B cell (primary cell): ENCODE measurements around the gene KLHL26. TPM values are rescaled to one million over a fixed set of nuclear protein-coding genes. Genes with fewer than 3 reads are reported as not detected.
A peak's percentile ranks its signal among the peaks of the same experiment; 100 is the strongest.

Experiments
- ATAC-seq: fragments of 200-7000 bp; cut with Tn5 transposase; one replicate; pipeline ENCODE4 v1.10.0; 2021; ENCODE audit warnings: low read depth, mild to moderate bottlenecking, moderate number of reproducible peaks, moderate library complexity
- CTCF ChIA-PET: fragments of 350-600 bp; sonication (Branson Sonifier 250); formaldehyde crosslinking; loops from one replicate; lab custom pipeline; 2021; ENCODE audit warnings: antibody characterized with exemption, inconsistent platforms; lab: Charles Lee
- POLR2A ChIA-PET: fragments of 350-600 bp; sonication (Branson Sonifier 250); formaldehyde crosslinking; loops from one replicate; lab custom pipeline; 2021; ENCODE audit warnings: antibody characterized with exemption; lab: Charles Lee
- DNase-seq: peaks from one replicate; pipeline ENCODE4 v3.0.0; 2013
- H2AFZ ChIP-seq: 2 replicates; pipeline ENCODE4 v1.6.1; 2012; ENCODE audit warnings: mild to moderate bottlenecking, low read depth, low read length; ENCODE audit not compliant: insufficient read depth, poor library complexity, severe bottlenecking
- H3K27ac ChIP-seq, 2 donors: 1 replicate in 1 of 2; 2 replicates in 1 of 2; pipeline ENCODE4 v1.5.1; 2012 to 2013; ENCODE audit warnings: low read length in 2 of 2, mild to moderate bottlenecking in 2 of 2, moderate library complexity in 1 of 2
- H3K27me3 ChIP-seq, 4 experiments: fragments of 200-600 bp in 1 of 4; sonication (generic) in 1 of 4; replicated peaks in 1 of 4; 1 replicate in 2 of 4; 2 replicates in 2 of 4; pipeline versions ENCODE4 v1.6.1 to v1.7.0; 2013 to 2016; ENCODE audit warnings: low read length in 3 of 4, mild to moderate bottlenecking in 2 of 4, mixed read lengths in 1 of 4, moderate library complexity in 1 of 4; ENCODE audit not compliant: insufficient read depth in 4 of 4, control insufficient read depth in 3 of 4; ENCODE audit errors: control extremely low read depth in 1 of 4
- H3K36me3 ChIP-seq, 2 experiments: replicated peaks in 1 of 2; 1 replicate in 1 of 2; 2 replicates in 1 of 2; pipeline versions ENCODE4 v1.6.1 to v1.7.1; 2013; ENCODE audit warnings: low read length in 1 of 2; ENCODE audit not compliant: insufficient read depth in 2 of 2, control insufficient read depth in 1 of 2; ENCODE audit errors: control extremely low read depth in 1 of 2, extremely low read depth in 1 of 2
- H3K4me1 ChIP-seq, 2 donors: fragments of 200-600 bp in 1 of 2; sonication (generic) in 1 of 2; 1 replicate in 1 of 2; 2 replicates in 1 of 2; pipeline versions ENCODE4 v1.5.1 to v1.6.1; 2013 to 2017; ENCODE audit warnings: low read length in 2 of 2; ENCODE audit not compliant: control insufficient read depth in 2 of 2, insufficient read depth in 2 of 2
- H3K4me2 ChIP-seq: replicated peaks from 2 replicates; pipeline ENCODE3; 2012; ENCODE audit warnings: mild to moderate bottlenecking, low read depth, low read length; ENCODE audit not compliant: poor library complexity, severe bottlenecking
- H3K4me3 ChIP-seq, 5 experiments: fragments of 200-600 bp in 1 of 5; sonication (generic) in 1 of 5; 1 replicate in 3 of 5; 2 replicates in 2 of 5; pipeline versions ENCODE4 v1.5.1 to v1.7.0; 2011 to 2016; ENCODE audit warnings: low read length in 4 of 5, mild to moderate bottlenecking in 4 of 5, low read depth in 2 of 5, control low read depth in 1 of 5, moderate library complexity in 1 of 5; ENCODE audit not compliant: insufficient read depth in 1 of 5; ENCODE audit errors: control extremely low read depth in 1 of 5, extremely low read depth in 1 of 5
- H3K79me2 ChIP-seq: fragments of 200-600 bp; sonication (generic); one replicate; pipeline ENCODE4 v1.6.0; 2016; ENCODE audit warnings: low read length; ENCODE audit not compliant: control insufficient read depth, insufficient read depth
- H3K9ac ChIP-seq: fragments of 200-600 bp; sonication (generic); 2 replicates; pipeline ENCODE4 v1.6.1; 2017; ENCODE audit warnings: mild to moderate bottlenecking, low read length, moderate library complexity
- H3K9me3 ChIP-seq, 3 donors: one replicate each; pipeline versions ENCODE4 v1.6.1 to v1.7.1; 2013; ENCODE audit warnings: low read length in 2 of 3; ENCODE audit not compliant: control insufficient read depth in 2 of 3, insufficient read depth in 1 of 3; ENCODE audit errors: control extremely low read depth in 1 of 3
- H4K20me1 ChIP-seq: 2 replicates; pipeline ENCODE4 v1.6.0; 2012; ENCODE audit warnings: mild to moderate bottlenecking, low read length; ENCODE audit not compliant: insufficient read depth, control insufficient read depth, poor library complexity, severe bottlenecking
- H3K27ac Mint-ChIP-seq: one replicate; pipeline ENCODE4 v1.8.0; 2021; ENCODE audit warnings: mixed read lengths
- H3K27me3 Mint-ChIP-seq: one replicate; pipeline ENCODE4 v1.8.0; 2021; ENCODE audit warnings: mixed read lengths
- H3K4me1 Mint-ChIP-seq: one replicate; pipeline ENCODE4 v1.8.0; 2021; ENCODE audit warnings: mixed read lengths
- H3K4me3 Mint-ChIP-seq: one replicate; pipeline ENCODE4 v1.8.0; 2021; ENCODE audit warnings: mixed read lengths
- H3K9me3 Mint-ChIP-seq: one replicate; pipeline ENCODE4 v1.8.0; 2022; ENCODE audit warnings: mixed read lengths; ENCODE audit not compliant: insufficient read depth
- CTCF ChIP-seq: fragments of 200-600 bp; IDR thresholded peaks from one replicate; pipeline ENCODE4 v1.8.0; 2022; ENCODE audit warnings: antibody characterized with exemption, mild to moderate bottlenecking
- EZH2 ChIP-seq: IDR thresholded peaks from 2 replicates; pipeline ENCODE4 v1.6.1; 2012; ENCODE audit warnings: borderline replicate concordance, low read depth, mild to moderate bottlenecking, moderate library complexity, low read length; ENCODE audit not compliant: insufficient read depth, poor library complexity, severe bottlenecking
- WGBS: methylation state at CpG from one replicate; pipeline ENCODE4 v1.1.5; 2013; ENCODE audit warnings: missing lambda C conversion rate; ENCODE audit not compliant: insufficient coverage; 5-methylcytosine and 5-hydroxymethylcytosine counted together
- intact Hi-C: fragments of 100-400 bp; cut with micrococcal nuclease; formaldehyde crosslinking; loops from one replicate; pipeline ENCODE4 v1.10.0; 2022
- polyA plus RNA-seq: library from polyadenylated mRNA; depleted of rRNA; stranded (reverse); fragments of >200 nt; gene quantifications from 2 replicates; pipeline ENCODE4 v1.2.3, GENCODE V29; 2012
- total RNA-seq, 2 donors: library from RNA; stranded (reverse); fragments of 120-200 nt in 1 of 2; gene quantifications; 1 replicate in 1 of 2; 2 replicates in 1 of 2; pipeline versions ENCODE4 v1.2.3 to v1.2.4, GENCODE V29; 2013 to 2022

Gene KLHL26
- total and polyA plus RNA-seq, 2 donors (not counting 1 experiment from before 2014, with no cell fraction given) = 5.0 to 14.6 TPM

GRCh38 chr19:18663940-18664530, 27.2 kb downstream of the KLHL26 start:
- H3K4me1 ChIP-seq = peaks cover 5 to 33% of the 10 kb centered on the region in 2 donors
- peaks cover 0 to 13% of the 10 kb centered on the region in 2 experiments for H3K36me3 ChIP-seq
- ChIA-PET CTCF (no interaction called here), POLR2A (no interaction called here)
- H3K27me3 Mint-ChIP-seq = no peaks in the 10 kb centered on the region
- H3K4me3 ChIP-seq = no peak overlapping the region
- intact Hi-C loops = no loop called here
- H3K4me3 Mint-ChIP-seq = no peak overlapping the region
- TF ChIP-seq CTCF = no peak
- no peak for TF ChIP-seq EZH2
- DNase-seq (no peak), ATAC-seq (no peak)
- no peak overlapping the region for H3K4me2 ChIP-seq
- H4K20me1 ChIP-seq = peaks cover 12% of the 10 kb centered on the region
- 60% methylated on average over 14 of the region's 14 CpGs for WGBS
- H3K27ac ChIP-seq = no peak overlapping the region
- H3K27ac Mint-ChIP-seq = no peak overlapping the region
- H3K9me3 Mint-ChIP-seq = no peaks in the 10 kb centered on the region
- H3K9me3 ChIP-seq = peaks cover 0 to 9% (median 0%) of the 10 kb centered on the region in 3 donors
- no peak overlapping the region for H3K9ac ChIP-seq
- no peaks in the 10 kb centered on the region for H3K27me3 ChIP-seq
- H3K79me2 ChIP-seq = peaks cover 12% of the 10 kb centered on the region
- H2AFZ ChIP-seq = no peak overlapping the region
- peaks cover 18% of the 10 kb centered on the region for H3K4me1 Mint-ChIP-seq

- H3K79me2 ChIP-seq = no peaks in the 10 kb centered on the region
- H3K9ac ChIP-seq = no peak overlapping the region
- Mint-ChIP-seq H3K27me3 (no peaks in the 10 kb centered on the region), H3K27ac (no peak overlapping the region), H3K4me3 (no peak overlapping the region), H3K4me1 (peaks cover 11% of the 10 kb centered on the region), H3K9me3 (no peaks in the 10 kb centered on the region)
- no peak overlapping the region for H3K4me3 ChIP-seq
- WGBS = 68% methylated on average over 22 of the region's 22 CpGs
- H4K20me1 ChIP-seq = peaks cover under 1% of the 10 kb centered on the region
- ATAC-seq = no peak
- intact Hi-C loops = no loop called here
- POLR2A ChIA-PET = no interaction called here
- no peak overlapping the region for H2AFZ ChIP-seq
- no peak for DNase-seq
- no peak for TF ChIP-seq CTCF
- TF ChIP-seq EZH2 = no peak
- no peak overlapping the region for H3K27ac ChIP-seq
- CTCF ChIA-PET = interaction anchor here (0.6 kb wide), 1 partner anchor 338 kb away, joined by 4 read pairs; no protein-coding TSS in a partner anchor
- peaks cover 0 to 18% of the 10 kb centered on the region in 2 experiments for H3K36me3 ChIP-seq
- peaks cover 0 to 23% of the 10 kb centered on the region in 2 donors for H3K4me1 ChIP-seq
- H3K4me2 ChIP-seq = peak overlapping the region; percentile 19
- no peaks in the 10 kb centered on the region for H3K27me3 ChIP-seq
- H3K9me3 ChIP-seq = peaks cover 0 to 9% (median 0%) of the 10 kb centered on the region in 3 donors
Observed at GRCh38 chr19:18665771-18666202, 29.0 kb downstream of the KLHL26 start.
